Right atrium auricular region (tissue), 2 donors: ENCODE data around the gene CNOT6. TPM values are rescaled to one million over a fixed set of nuclear protein-coding genes. Genes with fewer than 3 reads are reported as not detected.

ENCODE experiments used
- DNase-seq: peaks from one replicate; pipeline ENCODE4 v3.0.0-alpha.2; 2019; ENCODE audit warnings: low spot score
- H3K27ac ChIP-seq, 2 donors: fragments of 200-600 bp; sonication (generic); 1 replicate in 1 of 2; 2 replicates in 1 of 2; pipeline ENCODE4 v1.5.1; 2016 to 2019
- H3K27me3 ChIP-seq, 2 donors: fragments of 200-600 bp; sonication (generic); one replicate each; pipeline versions ENCODE4 v1.5.1 to v1.6.0; 2017 to 2019
- H3K36me3 ChIP-seq: fragments of 200-600 bp; sonication (generic); one replicate; pipeline ENCODE4 v1.5.1; 2016
- H3K4me1 ChIP-seq, 2 donors: fragments of 200-600 bp; sonication (generic); one replicate each; pipeline versions ENCODE4 v1.5.1 to v1.6.0; 2017 to 2019
- H3K4me3 ChIP-seq, 2 donors: fragments of 200-600 bp; sonication (generic); 1 replicate in 1 of 2; 2 replicates in 1 of 2; pipeline ENCODE4 v1.5.1; 2017 to 2019; ENCODE audit warnings: mild to moderate bottlenecking in 1 of 2, moderate library complexity in 1 of 2
- H3K9me3 ChIP-seq, 2 donors: fragments of 200-600 bp; sonication (generic); one replicate each; pipeline ENCODE4 v1.5.1; 2019
- total RNA-seq, 2 donors: library from RNA; depleted of rRNA; stranded (reverse); fragments of >200 nt; gene quantifications; one replicate each; pipeline ENCODE4 v1.1.0, GENCODE V29; 2016
- TF ChIP-seq, protein P1 (sequence below), 2 donors: fragments of 200-600 bp; sonication (generic); IDR thresholded peaks; one replicate each; pipeline ENCODE4 v1.5.1; 2019; ENCODE audit warnings: antibody characterized with exemption in 2 of 2

Gene CNOT6
- total RNA-seq, 2 donors from 2014 or later, result 7.2 to 7.7 TPM

DNA sequence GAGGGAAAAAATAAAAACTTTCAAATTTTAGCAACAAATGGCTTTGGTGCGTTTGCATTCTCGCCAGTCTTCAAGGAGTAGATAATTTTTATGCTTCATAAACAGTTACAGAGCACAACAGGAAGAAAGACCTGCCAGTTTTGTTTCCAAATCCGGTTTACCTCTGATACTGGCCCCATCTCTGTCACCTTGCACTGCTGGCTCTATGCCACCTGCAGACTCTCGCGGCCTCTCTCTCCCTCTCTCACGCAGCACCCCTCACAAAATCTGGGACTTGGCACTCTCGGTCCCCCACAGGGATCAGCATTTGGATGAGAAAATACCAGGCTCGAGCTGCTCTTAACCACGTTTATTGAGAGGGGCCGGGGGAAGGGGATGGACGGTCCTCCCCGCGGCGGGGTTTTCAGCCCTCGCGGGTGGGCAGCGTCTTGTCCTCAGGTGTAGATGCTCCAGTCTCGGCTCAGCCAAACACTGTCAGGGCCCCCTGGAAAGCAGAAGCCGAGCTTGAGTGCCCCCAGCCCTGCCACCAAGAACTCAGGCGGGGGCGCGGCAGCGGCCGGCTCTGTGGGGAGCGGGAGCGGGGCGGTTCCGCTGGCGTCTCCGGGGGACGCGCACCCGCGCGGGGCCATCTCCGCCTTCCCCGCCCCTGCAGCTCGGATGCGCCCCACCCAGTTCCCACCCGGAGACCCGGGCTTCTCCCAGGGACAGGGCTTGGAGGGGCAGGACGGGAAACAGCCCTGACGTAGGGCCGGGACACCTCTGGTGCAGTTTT is 95.8 kb downstream of the CNOT6 start:
- TF ChIP-seq, protein P1, sequence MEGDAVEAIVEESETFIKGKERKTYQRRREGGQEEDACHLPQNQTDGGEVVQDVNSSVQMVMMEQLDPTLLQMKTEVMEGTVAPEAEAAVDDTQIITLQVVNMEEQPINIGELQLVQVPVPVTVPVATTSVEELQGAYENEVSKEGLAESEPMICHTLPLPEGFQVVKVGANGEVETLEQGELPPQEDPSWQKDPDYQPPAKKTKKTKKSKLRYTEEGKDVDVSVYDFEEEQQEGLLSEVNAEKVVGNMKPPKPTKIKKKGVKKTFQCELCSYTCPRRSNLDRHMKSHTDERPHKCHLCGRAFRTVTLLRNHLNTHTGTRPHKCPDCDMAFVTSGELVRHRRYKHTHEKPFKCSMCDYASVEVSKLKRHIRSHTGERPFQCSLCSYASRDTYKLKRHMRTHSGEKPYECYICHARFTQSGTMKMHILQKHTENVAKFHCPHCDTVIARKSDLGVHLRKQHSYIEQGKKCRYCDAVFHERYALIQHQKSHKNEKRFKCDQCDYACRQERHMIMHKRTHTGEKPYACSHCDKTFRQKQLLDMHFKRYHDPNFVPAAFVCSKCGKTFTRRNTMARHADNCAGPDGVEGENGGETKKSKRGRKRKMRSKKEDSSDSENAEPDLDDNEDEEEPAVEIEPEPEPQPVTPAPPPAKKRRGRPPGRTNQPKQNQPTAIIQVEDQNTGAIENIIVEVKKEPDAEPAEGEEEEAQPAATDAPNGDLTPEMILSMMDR (IDR thresholded peaks at IDR 0.05), result no peak
- no peak for DNase-seq
- Histone ChIP-seq H3K36me3 (no peaks in the 10 kb centered on the region), H3K4me3 (peak overlapping the region in 1 of 2 donors; percentile 41), H3K9me3 (peaks cover 0 to 3% of the 10 kb centered on the region in 2 donors), H3K4me1 (peaks cover 0 to 20% of the 10 kb centered on the region in 2 donors), H3K27me3 (peaks cover 0 to 18% of the 10 kb centered on the region in 2 donors), H3K27ac (no peak overlapping the region)

DNA sequence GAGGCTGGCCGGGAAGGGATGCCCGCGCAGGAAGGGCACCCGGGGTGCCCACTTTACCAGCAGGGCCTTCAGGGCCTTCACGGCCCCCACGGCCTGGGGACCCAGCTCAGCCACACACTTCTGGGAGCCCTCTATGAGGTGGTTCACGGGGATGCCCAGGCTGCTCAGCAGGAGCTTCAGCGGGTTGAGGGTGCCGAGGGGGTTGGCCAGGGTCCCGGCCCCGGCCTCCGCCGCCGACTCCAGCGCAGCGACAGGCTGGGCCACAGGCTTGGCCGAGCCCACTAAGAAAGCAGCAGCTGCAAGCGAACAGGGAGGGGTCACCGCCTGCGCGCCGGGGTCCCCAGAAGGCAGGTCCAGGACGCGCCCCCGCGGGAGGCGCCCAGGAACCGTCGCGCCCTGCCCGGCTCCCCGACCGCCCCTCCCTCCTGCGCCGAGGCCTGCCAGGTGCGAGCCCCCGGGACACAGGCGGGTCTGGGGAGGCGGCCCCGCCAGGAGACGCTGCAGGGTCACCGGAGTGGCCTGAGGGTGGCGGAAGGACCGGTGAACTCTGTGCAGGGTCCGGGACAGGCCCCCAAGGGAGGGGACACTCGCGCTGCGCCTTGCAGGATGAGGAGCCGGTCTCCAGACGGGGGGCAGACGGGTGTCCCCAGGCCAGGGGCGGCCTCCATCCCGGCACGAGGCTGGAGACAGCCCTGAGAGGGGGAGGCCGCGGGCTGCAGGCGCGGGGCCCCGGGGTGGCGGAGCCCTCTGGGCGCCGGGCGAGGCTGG is 96.5 kb downstream of the CNOT6 start:
- Histone ChIP-seq H3K9me3 (no peaks in the 10 kb centered on the region), H3K36me3 (no peaks in the 10 kb centered on the region), H3K27me3 (peaks cover 0 to 18% of the 10 kb centered on the region in 2 donors), H3K27ac (no peak overlapping the region), H3K4me1 (peaks cover 0 to 20% of the 10 kb centered on the region in 2 donors), H3K4me3 (peak overlapping the region in 1 of 2 donors; percentile 41)
- TF ChIP-seq, protein P1 (IDR thresholded peaks at IDR 0.05), result no peak
- no peak for DNase-seq

DNA sequence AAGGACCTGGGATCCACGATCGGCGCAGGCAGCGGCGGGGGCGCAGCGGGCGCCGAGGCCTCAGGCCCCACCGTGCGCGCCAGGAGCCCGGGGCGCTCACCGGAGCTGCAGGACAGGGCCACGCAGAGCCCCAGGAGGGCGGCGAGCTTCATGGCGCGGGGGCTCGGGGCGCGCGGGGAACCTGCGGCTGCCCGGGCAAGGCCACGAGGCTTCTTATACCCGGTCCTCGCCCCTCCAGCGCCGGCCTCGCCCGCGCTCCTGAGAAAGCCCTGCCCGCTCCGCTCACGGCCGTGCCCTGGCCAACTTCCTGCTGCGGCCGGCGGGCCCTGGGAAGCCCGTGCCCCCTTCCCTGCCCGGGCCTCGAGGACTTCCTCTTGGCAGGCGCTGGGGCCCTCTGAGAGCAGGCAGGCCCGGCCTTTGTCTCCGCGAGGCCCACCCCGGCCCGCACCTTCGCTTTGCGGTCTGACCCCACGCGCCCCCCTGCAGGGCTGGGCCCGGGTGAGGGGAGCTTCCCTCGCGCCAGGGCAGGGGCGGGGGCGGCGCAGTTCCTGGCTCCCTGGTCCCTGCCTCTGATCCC is 97.2 kb downstream of the CNOT6 start, which contains the start of gene SCGB3A1:
SCGB3A1 (minus strand) TSS at position 189 of the 577 bp plus-strand sequence; CDS start at position 152, 37 bp downstream.
- Histone ChIP-seq H3K27me3 (peaks cover 0 to 18% of the 10 kb centered on the region in 2 donors), H3K36me3 (no peaks in the 10 kb centered on the region), H3K9me3 (no peaks in the 10 kb centered on the region), H3K4me1 (peaks cover 0 to 20% of the 10 kb centered on the region in 2 donors), H3K27ac (no peak within 1 kb of the TSS), H3K4me3 (peak within 1 kb of the TSS in 1 of 2 donors; percentile 41)
- DNase-seq, result peak; percentile 38
- TF ChIP-seq, protein P1 (IDR thresholded peaks at IDR 0.05), result no peak

DNA sequence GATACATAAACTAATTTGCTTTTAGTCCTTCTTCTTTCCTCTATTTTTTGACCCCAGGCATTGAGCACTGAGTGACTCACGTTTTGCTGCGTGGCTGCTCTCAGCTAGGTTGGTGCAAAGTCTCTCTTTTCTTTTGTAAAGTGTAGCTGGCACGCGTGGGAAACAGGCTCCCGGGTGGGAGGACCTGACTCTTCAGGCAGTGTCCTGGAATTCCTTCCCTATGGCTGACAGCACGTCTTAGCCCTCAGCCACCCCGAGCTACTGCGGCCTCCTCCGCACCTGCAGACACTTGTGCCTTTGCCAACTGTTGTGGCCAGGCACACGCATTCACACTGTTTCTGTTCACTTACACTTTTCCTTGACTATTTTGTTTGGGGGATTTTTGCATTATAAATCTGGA is 98.0 kb downstream of the CNOT6 start:
- Histone ChIP-seq H3K27ac (no peak overlapping the region), H3K4me3 (no peak overlapping the region), H3K36me3 (no peaks in the 10 kb centered on the region), H3K9me3 (no peaks in the 10 kb centered on the region), H3K4me1 (peaks cover 0 to 20% of the 10 kb centered on the region in 2 donors), H3K27me3 (peaks cover 0 to 18% of the 10 kb centered on the region in 2 donors)
- peak; percentile 30 for DNase-seq
- TF ChIP-seq, protein P1 (IDR thresholded peaks at IDR 0.05), result no peak

DNA sequence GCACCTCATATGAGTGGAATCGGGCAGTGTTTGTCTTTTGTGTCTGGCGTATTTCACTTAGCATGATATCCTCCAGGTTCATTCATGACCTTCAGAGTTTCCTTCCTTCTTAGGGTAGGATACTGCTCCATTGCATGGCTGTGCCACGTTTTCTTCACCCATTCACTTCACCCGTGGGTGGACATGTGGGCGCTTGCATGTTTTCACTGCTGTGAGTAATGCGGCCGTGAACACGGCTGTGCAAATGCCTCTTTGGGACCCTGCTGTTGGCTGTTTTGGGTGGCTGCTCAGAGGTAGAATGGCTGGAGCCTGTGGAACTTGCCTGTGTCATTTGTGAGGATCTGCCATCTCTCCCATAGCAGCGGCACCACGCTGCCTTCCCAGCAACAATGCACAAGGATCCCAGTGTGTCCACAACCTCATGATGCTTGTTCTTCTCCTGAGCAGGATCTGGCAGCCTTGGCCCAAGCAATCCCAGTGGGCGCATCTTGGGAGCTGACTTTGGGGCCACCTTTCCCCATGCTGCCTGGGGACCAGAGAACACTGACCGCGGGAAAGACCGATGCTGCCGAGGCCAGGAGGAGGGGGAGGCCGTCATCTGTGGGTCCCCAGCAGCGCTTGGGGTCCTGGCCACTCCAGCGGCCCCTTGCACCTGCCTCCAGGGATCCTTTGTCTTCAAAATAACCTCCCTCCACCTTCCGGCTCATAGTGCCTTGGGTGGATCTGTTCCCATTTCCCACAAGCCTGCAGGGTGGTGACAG is 99.4 kb downstream of the CNOT6 start:
- H3K4me1 ChIP-seq, result peaks cover 0 to 20% of the 10 kb centered on the region in 2 donors
- H3K9me3 ChIP-seq, result no peaks in the 10 kb centered on the region
- DNase-seq, result peak; percentile 43
- TF ChIP-seq, protein P1 (IDR thresholded peaks at IDR 0.05), result no peak
- H3K27me3 ChIP-seq, result peaks cover 0 to 18% of the 10 kb centered on the region in 2 donors
- no peaks in the 10 kb centered on the region for H3K36me3 ChIP-seq
- no peak overlapping the region for H3K4me3 ChIP-seq
- no peak overlapping the region for H3K27ac ChIP-seq
